Measurements from ENCODE around the gene NOC2L.
"Not testable (repeated sequence)": the region's sequence is repeated elsewhere in the genome, so short reads cannot be mapped to it uniquely, and the experiment has no call there.

Gene NOC2L

DNA sequence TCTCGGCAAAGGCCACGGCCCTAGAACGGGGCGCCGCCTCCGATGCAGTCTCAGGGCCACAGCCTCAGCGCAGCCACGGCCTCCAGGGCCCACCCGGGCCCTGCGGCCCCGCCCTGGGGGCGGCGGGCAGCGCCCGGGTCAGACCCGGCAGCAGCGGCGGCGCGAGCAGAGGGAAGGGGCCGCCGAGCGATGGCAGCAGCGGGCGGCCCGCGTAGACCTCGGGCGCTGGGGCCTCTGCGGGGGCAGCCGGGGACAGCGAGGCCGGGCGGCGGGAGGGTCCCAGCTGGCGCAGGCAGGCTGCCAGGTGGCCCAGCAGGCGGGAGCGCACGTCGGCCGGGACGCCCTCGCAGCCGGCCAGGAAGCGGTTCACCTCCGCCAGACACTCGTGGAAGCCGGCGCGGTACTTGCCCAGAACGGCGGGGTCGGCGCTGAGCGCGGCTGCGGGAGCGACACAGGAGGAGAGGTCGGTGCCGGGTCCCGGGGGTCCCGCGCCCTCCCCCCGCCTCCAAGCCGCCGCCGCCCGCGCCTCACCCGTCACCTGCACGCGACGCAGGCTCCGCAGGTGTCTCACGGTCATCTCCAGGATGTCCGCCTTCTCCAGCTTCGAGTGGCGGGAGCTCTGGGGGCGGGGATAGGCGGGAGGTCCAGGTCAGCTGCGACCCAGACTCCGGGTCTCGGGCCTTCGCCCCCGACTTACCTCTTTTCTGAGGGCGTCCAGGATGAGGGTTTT is 40.1 kb upstream of the NOC2L start:
- Histone ChIP-seq H3K27ac (ENCODE audit: low read depth, low read length) (peak overlapping the region; percentile 70), H3K4me3 (ENCODE audit: low read length) (peak overlapping the region; percentile 70), H3K9ac (ENCODE audit: low read length) (peak overlapping the region; percentile 30), H3K27me3 (ENCODE audit: control insufficient read depth, insufficient read depth, low read length) (peaks cover 1% of the 10 kb centered on the region), H3K4me1 (ENCODE audit: control insufficient read depth, insufficient read depth, low read length) (no peaks in the 10 kb centered on the region), H3K36me3 (ENCODE audit: control insufficient read depth, insufficient read depth, low read length) (no peaks in the 10 kb centered on the region)

DNA sequence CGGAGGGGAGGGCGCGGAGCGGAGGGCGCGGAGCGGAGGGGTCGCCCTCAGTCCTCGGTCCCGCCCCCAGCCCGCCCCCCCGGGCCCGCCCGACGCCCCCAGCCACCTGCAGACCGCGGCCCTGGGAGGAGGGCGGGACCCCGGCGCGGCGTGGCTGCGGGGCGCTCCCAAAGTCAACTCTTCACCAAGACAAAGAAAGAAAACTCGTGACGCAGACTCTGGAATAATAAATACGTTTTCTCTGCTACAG is 39.6 kb upstream of the NOC2L start:
- peak overlapping the region; percentile 70 for H3K4me3 ChIP-seq (ENCODE audit: low read length)
- no peaks in the 10 kb centered on the region for H3K27me3 ChIP-seq (ENCODE audit: control insufficient read depth, insufficient read depth, low read length)
- no peak overlapping the region for H3K27ac ChIP-seq (ENCODE audit: low read depth, low read length)
- H3K4me1 ChIP-seq (ENCODE audit: control insufficient read depth, insufficient read depth, low read length) = no peaks in the 10 kb centered on the region
- H3K36me3 ChIP-seq (ENCODE audit: control insufficient read depth, insufficient read depth, low read length) = no peaks in the 10 kb centered on the region
- peak overlapping the region; percentile 30 for H3K9ac ChIP-seq (ENCODE audit: low read length)

DNA sequence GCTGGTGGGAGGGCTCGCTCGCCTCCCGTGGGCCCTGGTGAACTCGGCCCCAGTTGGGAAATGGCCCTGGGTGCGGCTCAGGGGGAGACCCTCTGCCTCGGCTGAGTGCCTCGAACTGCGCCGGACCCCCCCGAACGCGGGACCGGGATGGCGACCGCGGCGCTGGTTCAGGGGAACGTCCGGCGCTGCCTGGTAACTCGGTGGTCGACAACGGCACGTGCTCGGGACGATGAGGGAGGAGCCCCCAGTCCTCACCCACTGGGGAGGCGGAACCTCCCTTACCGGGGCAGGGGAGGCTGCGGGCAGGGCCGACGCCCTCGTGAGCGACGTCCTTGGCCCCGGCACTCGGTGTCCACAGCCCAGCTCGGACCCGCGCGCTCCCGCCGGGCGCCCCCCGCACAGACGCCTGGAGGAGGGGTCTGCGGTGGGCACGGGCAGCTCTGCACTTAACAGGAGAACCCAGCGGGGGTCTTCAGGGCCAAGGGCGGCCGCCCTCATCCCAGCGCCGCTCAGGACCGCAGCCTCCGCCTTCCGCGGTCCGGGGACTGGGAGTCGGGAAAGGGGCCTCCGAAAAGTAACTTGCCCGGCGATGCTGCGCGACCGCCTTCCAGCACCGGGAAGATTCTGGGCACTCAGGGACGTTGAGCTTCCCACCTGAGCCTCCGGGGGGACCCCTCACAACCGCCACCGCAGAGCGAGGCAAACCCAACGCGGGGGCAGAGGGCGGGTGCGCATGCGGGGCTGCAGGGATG is 39.1 kb upstream of the NOC2L start:
- Histone ChIP-seq H3K36me3 (ENCODE audit: control insufficient read depth, insufficient read depth, low read length) (no peaks in the 10 kb centered on the region), H3K4me3 (ENCODE audit: low read length) (peak overlapping the region; percentile 8), H3K9ac (ENCODE audit: low read length) (no peak overlapping the region), H3K4me1 (ENCODE audit: control insufficient read depth, insufficient read depth, low read length) (no peaks in the 10 kb centered on the region), H3K27ac (ENCODE audit: low read depth, low read length) (no peak overlapping the region), H3K27me3 (ENCODE audit: control insufficient read depth, insufficient read depth, low read length) (no peaks in the 10 kb centered on the region)

DNA sequence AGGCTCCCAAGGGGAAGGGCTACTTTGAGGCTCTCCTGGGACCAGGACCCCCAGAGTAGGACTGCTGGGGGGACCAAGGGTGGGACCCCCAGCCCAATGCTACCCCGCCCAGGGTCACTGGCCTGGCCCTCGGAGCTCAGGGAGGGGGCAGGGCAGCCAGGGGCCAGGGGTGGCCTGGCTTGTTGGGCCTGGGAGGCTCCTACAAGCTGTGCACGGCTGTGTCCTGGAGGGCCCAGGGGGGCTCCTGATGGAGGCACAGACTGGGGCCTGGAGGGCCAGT is 38.6 kb upstream of the NOC2L start:
- no peak overlapping the region for H3K4me3 ChIP-seq (ENCODE audit: low read length)
- H3K4me1 ChIP-seq (ENCODE audit: control insufficient read depth, insufficient read depth, low read length) = no peaks in the 10 kb centered on the region
- no peaks in the 10 kb centered on the region for H3K27me3 ChIP-seq (ENCODE audit: control insufficient read depth, insufficient read depth, low read length)
- no peak overlapping the region for H3K9ac ChIP-seq (ENCODE audit: low read length)
- H3K36me3 ChIP-seq (ENCODE audit: control insufficient read depth, insufficient read depth, low read length) = no peaks in the 10 kb centered on the region
- no peak overlapping the region for H3K27ac ChIP-seq (ENCODE audit: low read depth, low read length)

DNA sequence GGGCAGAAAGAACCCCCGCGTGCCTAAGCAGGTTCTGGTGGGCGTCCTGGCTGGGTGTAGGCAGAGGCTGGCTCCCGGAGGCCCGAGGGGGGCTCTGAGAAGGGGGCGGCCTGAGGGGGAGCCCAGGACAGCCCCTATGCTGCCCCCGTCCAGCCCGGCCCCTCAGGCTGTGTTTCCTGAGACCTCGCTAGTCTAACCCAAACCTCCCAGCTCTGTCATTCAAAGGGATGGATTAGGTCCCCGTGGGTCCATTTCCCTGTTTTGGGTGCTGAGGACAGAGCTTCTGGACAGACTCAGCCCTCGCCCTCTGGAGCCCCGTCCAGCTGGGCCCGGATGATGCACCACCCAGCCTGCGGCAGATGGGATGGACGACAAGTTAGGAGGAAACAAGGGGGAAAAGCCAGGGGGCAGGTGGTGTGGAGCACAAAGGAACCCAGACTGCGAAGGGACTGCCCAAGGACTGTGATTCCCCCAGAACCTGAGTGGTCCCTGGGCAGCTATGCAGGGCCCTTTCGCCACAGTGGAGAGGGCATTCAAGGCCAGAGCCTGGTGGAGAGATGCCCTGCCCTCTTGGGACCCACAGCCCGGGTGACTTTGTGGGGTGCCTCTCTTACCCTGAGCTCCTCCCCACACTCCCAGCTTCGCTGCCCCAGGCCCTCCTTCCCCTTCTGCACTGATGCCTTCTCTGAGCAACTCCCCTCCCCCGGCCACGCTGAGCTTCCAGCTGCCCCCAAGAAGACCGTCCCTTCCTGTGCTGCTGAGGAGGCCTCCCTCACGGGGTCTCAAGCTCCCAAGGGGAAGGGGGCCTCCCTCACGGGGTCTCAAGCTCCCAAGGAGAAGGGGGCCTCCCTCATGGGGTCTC is 38.0 kb upstream of the NOC2L start:
- no peak overlapping the region for H3K9ac ChIP-seq (ENCODE audit: low read length)
- H3K36me3 ChIP-seq (ENCODE audit: control insufficient read depth, insufficient read depth, low read length) = no peaks in the 10 kb centered on the region
- H3K4me1 ChIP-seq (ENCODE audit: control insufficient read depth, insufficient read depth, low read length) = no peaks in the 10 kb centered on the region
- H3K27me3 ChIP-seq (ENCODE audit: control insufficient read depth, insufficient read depth, low read length) = no peaks in the 10 kb centered on the region
- no peak overlapping the region for H3K4me3 ChIP-seq (ENCODE audit: low read length)
- H3K27ac ChIP-seq (ENCODE audit: low read depth, low read length) = no peak overlapping the region

DNA sequence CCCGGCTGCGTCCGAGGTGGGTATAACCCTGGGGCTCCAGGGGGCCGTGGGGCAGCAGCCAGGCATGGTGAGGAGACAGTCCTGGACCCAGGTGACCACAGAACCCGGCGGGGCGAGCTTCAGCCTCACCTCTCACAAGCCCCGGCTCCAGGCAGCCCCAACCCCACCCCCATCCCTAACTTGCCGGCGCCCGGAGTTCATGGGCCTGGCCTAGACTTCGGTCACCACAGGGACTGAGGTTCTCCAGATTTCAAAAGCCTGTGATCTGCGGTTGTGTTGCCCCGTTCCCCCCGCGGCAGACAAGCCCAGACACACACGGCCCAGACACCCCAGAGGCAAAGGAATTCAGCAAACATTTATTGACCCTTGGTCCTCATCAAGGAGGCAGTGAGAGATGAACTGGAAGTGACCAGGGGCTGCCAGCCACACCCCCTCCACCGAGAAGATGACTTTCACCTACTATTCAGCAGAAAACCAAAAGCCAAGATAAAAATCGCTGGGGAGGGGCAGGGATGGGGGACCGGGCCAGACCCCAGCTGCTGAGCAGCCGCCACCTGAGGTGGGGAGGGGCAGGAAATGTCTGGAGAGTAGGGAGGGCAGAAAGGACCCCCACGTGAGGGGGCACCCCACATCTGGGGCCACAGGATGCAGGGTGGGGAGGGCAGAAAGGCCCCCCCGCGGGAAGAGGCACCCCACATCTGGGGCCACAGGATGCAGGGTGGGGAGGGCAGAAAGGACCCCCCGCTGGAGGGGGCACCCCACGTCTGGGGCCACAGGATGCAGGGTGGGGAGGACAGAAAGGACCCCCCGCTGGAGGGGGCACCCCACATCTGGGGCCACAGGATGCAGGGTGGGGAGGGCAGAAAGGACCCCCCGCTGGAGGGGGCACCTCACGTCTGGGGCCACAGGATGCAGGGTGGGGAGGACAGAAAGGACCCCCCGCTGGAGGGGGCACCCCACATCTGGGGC is 36.9 kb upstream of the NOC2L start:
- H3K27ac ChIP-seq (ENCODE audit: low read depth, low read length) = no peak overlapping the region
- no peaks in the 10 kb centered on the region for H3K27me3 ChIP-seq (ENCODE audit: control insufficient read depth, insufficient read depth, low read length)
- no peaks in the 10 kb centered on the region for H3K4me1 ChIP-seq (ENCODE audit: control insufficient read depth, insufficient read depth, low read length)
- no peak overlapping the region for H3K4me3 ChIP-seq (ENCODE audit: low read length)
- no peaks in the 10 kb centered on the region for H3K36me3 ChIP-seq (ENCODE audit: control insufficient read depth, insufficient read depth, low read length)
- no peak overlapping the region for H3K9ac ChIP-seq (ENCODE audit: low read length)

DNA sequence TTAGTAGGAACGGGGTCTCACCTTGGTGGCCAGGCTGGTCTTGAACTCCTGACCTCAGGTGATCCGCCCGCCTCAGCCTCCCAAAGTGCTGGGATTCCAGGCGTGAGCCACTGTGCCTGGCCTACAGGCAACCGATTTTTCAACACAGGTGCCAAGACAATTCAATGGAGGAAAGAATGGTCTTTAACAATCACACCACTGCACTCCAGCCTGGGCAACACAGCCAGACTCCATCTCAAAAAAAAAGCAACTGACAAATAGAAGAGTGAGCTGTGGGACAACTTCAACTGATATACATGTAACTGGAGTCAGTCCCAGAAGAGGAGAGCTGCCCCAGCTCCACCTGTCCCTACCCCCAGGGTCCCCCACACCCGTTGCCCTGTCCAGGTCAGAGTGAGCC is 35.5 kb upstream of the NOC2L start:
- H3K4me1 ChIP-seq (ENCODE audit: control insufficient read depth, insufficient read depth, low read length); H3K36me3 ChIP-seq (ENCODE audit: control insufficient read depth, insufficient read depth, low read length); H3K27ac ChIP-seq (ENCODE audit: low read depth, low read length); H3K27me3 ChIP-seq (ENCODE audit: control insufficient read depth, insufficient read depth, low read length); H3K9ac ChIP-seq (ENCODE audit: low read length); H3K4me3 ChIP-seq (ENCODE audit: low read length): not testable (repeated sequence)

DNA sequence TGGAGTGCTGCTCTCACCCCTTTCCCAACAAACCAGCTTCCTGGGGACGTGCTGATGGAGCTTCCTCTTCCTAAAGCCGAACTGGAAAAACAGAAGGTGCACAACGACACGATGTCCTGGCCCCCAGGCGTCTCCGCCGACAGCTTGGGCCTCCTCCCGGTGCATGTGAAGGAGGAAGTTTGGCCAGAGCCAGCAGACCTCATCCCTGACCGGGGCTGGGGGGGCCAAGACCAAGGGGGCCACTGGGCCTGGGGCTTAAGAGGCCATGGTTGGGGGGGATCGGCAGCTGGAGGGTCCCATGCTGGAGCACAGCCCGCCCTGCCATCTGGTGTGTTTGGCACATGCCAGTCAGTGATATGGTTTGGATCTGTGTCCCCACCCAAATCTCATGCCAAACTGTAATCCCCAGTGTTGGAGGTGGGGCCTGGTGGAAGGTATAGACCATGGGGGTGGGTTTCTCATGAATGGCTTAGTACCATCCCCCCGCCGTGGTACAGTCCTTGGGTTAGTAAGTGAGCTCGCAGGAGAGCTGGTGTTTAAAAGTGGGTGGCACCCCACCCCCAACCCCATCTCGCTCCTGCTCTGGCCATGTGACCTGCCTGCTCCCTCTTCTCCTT is 34.4 kb upstream of the NOC2L start:
- no peaks in the 10 kb centered on the region for H3K4me1 ChIP-seq (ENCODE audit: control insufficient read depth, insufficient read depth, low read length)
- no peak overlapping the region for H3K4me3 ChIP-seq (ENCODE audit: low read length)
- H3K36me3 ChIP-seq (ENCODE audit: control insufficient read depth, insufficient read depth, low read length) = no peaks in the 10 kb centered on the region
- H3K27me3 ChIP-seq (ENCODE audit: control insufficient read depth, insufficient read depth, low read length) = no peaks in the 10 kb centered on the region
- no peak overlapping the region for H3K27ac ChIP-seq (ENCODE audit: low read depth, low read length)
- H3K9ac ChIP-seq (ENCODE audit: low read length) = no peak overlapping the region

DNA sequence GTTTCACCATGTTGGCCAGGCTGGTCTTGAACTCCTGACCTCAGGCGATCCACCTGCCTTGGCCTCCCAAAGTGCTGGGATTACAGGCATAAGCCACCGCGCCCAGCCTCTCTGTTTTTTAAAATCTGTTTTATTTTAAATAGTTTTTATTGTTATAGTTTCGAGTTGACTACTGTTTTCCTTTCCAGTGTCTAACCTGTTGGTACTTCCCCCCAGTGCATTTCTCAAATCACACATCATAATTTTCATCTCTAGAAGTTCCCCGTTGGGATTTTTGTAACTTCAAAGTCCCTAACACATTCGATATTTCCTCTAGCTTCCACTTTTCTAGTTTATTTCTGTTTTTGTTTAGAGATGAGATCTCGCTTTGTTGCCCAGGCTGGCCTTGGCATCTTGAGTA is 33.3 kb upstream of the NOC2L start:
- Histone ChIP-seq H3K4me1 (ENCODE audit: control insufficient read depth, insufficient read depth, low read length) (no peaks in the 10 kb centered on the region), H3K27me3 (ENCODE audit: control insufficient read depth, insufficient read depth, low read length) (no peaks in the 10 kb centered on the region), H3K9ac (ENCODE audit: low read length) (no peak overlapping the region), H3K27ac (ENCODE audit: low read depth, low read length) (no peak overlapping the region), H3K36me3 (ENCODE audit: control insufficient read depth, insufficient read depth, low read length) (no peaks in the 10 kb centered on the region), H3K4me3 (ENCODE audit: low read length) (no peak overlapping the region)

DNA sequence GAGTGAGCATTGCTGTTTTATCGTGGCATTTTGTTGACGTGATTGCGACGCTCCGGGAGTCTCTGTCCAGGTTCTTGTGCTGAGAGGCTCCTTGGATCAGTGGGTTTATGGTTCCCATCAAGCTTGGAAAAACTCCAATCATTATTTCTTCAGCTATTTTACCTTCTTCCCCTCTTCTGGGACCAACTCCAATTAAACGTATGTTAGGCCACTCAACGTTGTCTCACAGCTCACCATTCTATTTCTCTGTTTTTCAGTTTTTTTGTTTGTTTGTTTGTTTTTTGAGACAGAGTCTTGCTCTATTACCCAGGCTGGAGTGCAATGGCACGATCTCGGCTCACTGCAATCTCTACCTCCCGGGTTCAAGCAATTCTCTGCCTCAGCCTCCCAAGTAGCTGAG is 32.8 kb upstream of the NOC2L start:
- Histone ChIP-seq H3K36me3 (ENCODE audit: control insufficient read depth, insufficient read depth, low read length) (no peaks in the 10 kb centered on the region), H3K4me1 (ENCODE audit: control insufficient read depth, insufficient read depth, low read length) (no peaks in the 10 kb centered on the region), H3K9ac (ENCODE audit: low read length) (no peak overlapping the region), H3K27ac (ENCODE audit: low read depth, low read length) (no peak overlapping the region), H3K4me3 (ENCODE audit: low read length) (no peak overlapping the region), H3K27me3 (ENCODE audit: control insufficient read depth, insufficient read depth, low read length) (no peaks in the 10 kb centered on the region)

DNA sequence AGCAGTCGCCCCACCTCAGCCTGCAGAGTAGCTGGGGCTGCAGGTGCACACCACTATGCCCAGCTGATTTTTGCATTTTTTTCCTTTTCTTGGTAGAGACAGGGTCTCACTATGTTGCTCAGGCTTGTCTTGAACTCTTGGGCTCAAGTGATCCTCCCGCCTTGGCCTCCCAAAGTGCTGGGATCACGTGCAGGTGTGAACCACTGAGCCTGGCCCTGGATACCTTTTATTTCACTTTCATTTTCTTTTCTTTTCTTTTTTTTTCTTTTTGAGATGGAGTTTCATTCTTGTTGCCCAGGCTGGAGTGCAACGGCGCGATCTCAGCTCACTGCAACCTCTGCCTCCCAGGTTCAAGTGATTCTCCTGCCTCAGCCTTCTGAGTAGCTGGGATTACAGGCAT is 32.2 kb upstream of the NOC2L start:
- not testable (repeated sequence) for H3K27me3 ChIP-seq (ENCODE audit: control insufficient read depth, insufficient read depth, low read length); H3K36me3 ChIP-seq (ENCODE audit: control insufficient read depth, insufficient read depth, low read length); H3K9ac ChIP-seq (ENCODE audit: low read length); H3K4me1 ChIP-seq (ENCODE audit: control insufficient read depth, insufficient read depth, low read length); H3K4me3 ChIP-seq (ENCODE audit: low read length); H3K27ac ChIP-seq (ENCODE audit: low read depth, low read length)

DNA sequence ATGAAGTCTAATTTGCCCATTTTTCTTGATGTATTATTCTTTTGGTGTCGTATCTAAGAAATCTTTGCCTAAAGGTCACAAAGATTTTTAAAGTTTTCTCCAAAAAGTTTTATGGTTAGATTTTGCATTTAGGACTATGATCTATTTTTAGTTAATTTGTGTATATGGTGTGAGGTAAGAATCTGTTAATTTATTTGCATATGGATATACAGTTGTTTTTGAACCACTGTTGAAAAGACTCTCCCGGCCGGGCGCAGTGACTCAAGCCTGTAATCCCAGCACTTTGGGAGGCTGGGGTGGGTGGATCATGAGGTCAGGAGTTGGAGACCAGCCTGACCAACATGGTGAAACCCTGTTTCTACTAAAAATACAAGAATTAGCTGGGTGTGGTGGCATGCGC is 29.0 kb upstream of the NOC2L start:
- H3K4me1 ChIP-seq (ENCODE audit: control insufficient read depth, insufficient read depth, low read length); H3K36me3 ChIP-seq (ENCODE audit: control insufficient read depth, insufficient read depth, low read length); H3K4me3 ChIP-seq (ENCODE audit: low read length); H3K27me3 ChIP-seq (ENCODE audit: control insufficient read depth, insufficient read depth, low read length); H3K27ac ChIP-seq (ENCODE audit: low read depth, low read length); H3K9ac ChIP-seq (ENCODE audit: low read length): not testable (repeated sequence)

All from rectal smooth muscle tissue (tissue), 1 donor.